ENCODE measurements around the gene CDR2.
"Not testable (repeated sequence)": the region's sequence is repeated elsewhere in the genome, so short reads cannot be mapped to it uniquely, and the experiment has no call there.

CDR2 gene

GRCh38 chr16:22374311-22375116 lies at the start of gene CDR2:
Gene CDR2 (minus strand): TSS chr16:22374619. CDS start chr16:22374309, 310 bp downstream.
- TF ChIP-seq CTCF (IDR thresholded peaks at IDR 0.05; ENCODE audit: low read depth, low read length), result no peak
- peak within 1 kb of the TSS; percentile 79 for H3K4me3 ChIP-seq (ENCODE audit: low read depth, low read length)
- peak; percentile 97 for DNase-seq (ENCODE audit: low read depth, low spot score)
- in situ Hi-C loops (cut with HindIII; ENCODE audit: low sequenced_read_pairs), result no loop called here

- no peak for TF ChIP-seq CTCF (IDR thresholded peaks at IDR 0.05; ENCODE audit: low read depth, low read length)
- no peak overlapping the region for H3K4me3 ChIP-seq (ENCODE audit: low read depth, low read length)
- DNase-seq (ENCODE audit: low read depth, low spot score), result no peak
- in situ Hi-C loops (cut with HindIII; ENCODE audit: low sequenced_read_pairs), result no loop called here
Observed at GRCh38 chr16:22423716-22424115, 49.3 kb upstream of the CDR2 start.

GRCh38 chr16:22421136-22421535 lies 46.7 kb upstream of the CDR2 start:
- in situ Hi-C loops (cut with HindIII; ENCODE audit: low sequenced_read_pairs), result no loop called here
- TF ChIP-seq CTCF (IDR thresholded peaks at IDR 0.05; ENCODE audit: low read depth, low read length), result no peak

GRCh38 chr16:22420606-22421135 lies 46.3 kb upstream of the CDR2 start:
- H3K4me3 ChIP-seq (ENCODE audit: low read depth, low read length), result no peak overlapping the region
- TF ChIP-seq CTCF (IDR thresholded peaks at IDR 0.05; ENCODE audit: low read depth, low read length), result no peak
- DNase-seq (ENCODE audit: low read depth, low spot score), result no peak
- in situ Hi-C loops (cut with HindIII; ENCODE audit: low sequenced_read_pairs), result no loop called here

More at GRCh38 chr16:22421136-22421535, 46.7 kb upstream of the CDR2 start:
- H3K4me3 ChIP-seq (ENCODE audit: low read depth, low read length), result no peak overlapping the region
- DNase-seq (ENCODE audit: low read depth, low spot score), result no peak

- no peak for DNase-seq (ENCODE audit: low read depth, low spot score)
- in situ Hi-C loops (cut with HindIII; ENCODE audit: low sequenced_read_pairs), result no loop called here
- H3K4me3 ChIP-seq (ENCODE audit: low read depth, low read length), result no peak overlapping the region
- no peak for TF ChIP-seq CTCF (IDR thresholded peaks at IDR 0.05; ENCODE audit: low read depth, low read length)
Observed at GRCh38 chr16:22419908-22420307, 45.5 kb upstream of the CDR2 start.

- DNase-seq (ENCODE audit: low read depth, low spot score), result no peak
Observed at GRCh38 chr16:22418826-22419225, 44.4 kb upstream of the CDR2 start.

GRCh38 chr16:22417798-22418197 lies 43.4 kb upstream of the CDR2 start:
- H3K4me3 ChIP-seq (ENCODE audit: low read depth, low read length); in situ Hi-C loops (cut with HindIII; ENCODE audit: low sequenced_read_pairs); DNase-seq (ENCODE audit: low read depth, low spot score): not testable (repeated sequence)

More at GRCh38 chr16:22418826-22419225, 44.4 kb upstream of the CDR2 start:
- no peak overlapping the region for H3K4me3 ChIP-seq (ENCODE audit: low read depth, low read length)
- in situ Hi-C loops (cut with HindIII; ENCODE audit: low sequenced_read_pairs), result no loop called here
- no peak for TF ChIP-seq CTCF (IDR thresholded peaks at IDR 0.05; ENCODE audit: low read depth, low read length)
